Measurements from ENCODE around the gene ARID4B. TPM values are rescaled to one million over a fixed set of nuclear protein-coding genes. Genes with fewer than 3 reads are reported as not detected.
"Not testable (repeated sequence)": the region's sequence is repeated elsewhere in the genome, so short reads cannot be mapped to it uniquely, and the experiment has no call there.

Gene ARID4B
- total and polyA plus RNA-seq, 5 donors from 2014 or later = 52.6 to 192 (median 58.6) TPM

DNA sequence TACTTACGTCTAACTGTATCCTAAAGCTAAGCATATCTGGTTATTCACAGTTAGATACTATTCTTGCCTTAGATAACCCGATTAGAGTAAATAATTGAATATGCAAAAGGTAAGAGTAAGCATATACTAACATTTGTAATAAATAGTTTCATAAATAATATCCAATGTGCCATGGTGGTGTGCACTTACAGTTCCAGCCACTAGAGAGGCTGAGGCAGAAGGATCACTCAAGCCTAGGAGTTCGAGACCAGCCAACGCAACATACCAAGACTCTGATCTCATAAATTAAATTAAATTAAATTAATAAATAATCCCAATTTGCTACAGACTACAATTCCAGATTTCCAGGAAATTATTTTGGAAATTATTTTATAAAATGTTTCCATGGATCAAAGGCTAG is 12.2 kb downstream of the ARID4B start:
- peaks cover 74% of the 10 kb centered on the region for H3K4me1 ChIP-seq (ENCODE audit: control insufficient read depth, insufficient read depth, low read length, poor library complexity, severe bottlenecking)
- Mint-ChIP-seq H3K36me3 (peaks cover 17% of the 10 kb centered on the region), H3K4me1 (peaks cover 54 to 85% (median 67%) of the 10 kb centered on the region in 4 donors), H3K9me3 (no peaks in the 10 kb centered on the region), H3K27ac (no peak overlapping the region), H3K4me3 (peak overlapping the region in 3 of 4 donors; percentile 25 to 30 (median 26)), H3K27me3 (no peaks in the 10 kb centered on the region)
- no peak overlapping the region for H3K27ac ChIP-seq (ENCODE audit: insufficient read depth, low read length, poor library complexity, severe bottlenecking)
- no peaks in the 10 kb centered on the region for H3K27me3 ChIP-seq (ENCODE audit: control insufficient read depth, insufficient read depth, low read length)
- no peak for ATAC-seq (ENCODE audit: low read depth in 2 of 2)
- peaks cover 28% of the 10 kb centered on the region for H3K36me3 ChIP-seq (ENCODE audit: control insufficient read depth, insufficient read depth, low read length)
- DNase-seq = peak in 1 of 3 donors; percentile 34
- peak overlapping the region; percentile 37 for H3K4me3 ChIP-seq (ENCODE audit: low read depth, low read length)
- no peaks in the 10 kb centered on the region for H3K9me3 ChIP-seq (ENCODE audit: control insufficient read depth in 2 of 2, low read length in 2 of 2)

- Histone ChIP-seq H3K4me3 (ENCODE audit: low read depth, low read length) (peak overlapping the region; percentile 74), H3K36me3 (ENCODE audit: control insufficient read depth, insufficient read depth, low read length) (peaks cover 27% of the 10 kb centered on the region), H3K9me3 (ENCODE audit: control insufficient read depth in 2 of 2, low read length in 2 of 2) (no peaks in the 10 kb centered on the region), H3K27me3 (ENCODE audit: control insufficient read depth, insufficient read depth, low read length) (no peaks in the 10 kb centered on the region), H3K4me1 (ENCODE audit: control insufficient read depth, insufficient read depth, low read length, poor library complexity, severe bottlenecking) (peaks cover 74% of the 10 kb centered on the region), H3K27ac (ENCODE audit: insufficient read depth, low read length, poor library complexity, severe bottlenecking) (no peak overlapping the region)
- peak overlapping the region in 1 of 3 donors; percentile 43 for H3K27ac Mint-ChIP-seq
- H3K36me3 Mint-ChIP-seq = peaks cover 12% of the 10 kb centered on the region
- no peaks in the 10 kb centered on the region for H3K9me3 Mint-ChIP-seq
- H3K4me3 Mint-ChIP-seq = peak overlapping the region in 3 of 4 donors; percentile 25 to 36 (median 26)
- H3K4me1 Mint-ChIP-seq = peaks cover 52 to 85% (median 66%) of the 10 kb centered on the region in 4 donors
- DNase-seq (no peak), ATAC-seq (ENCODE audit: low read depth in 2 of 2) (no peak)
- no peaks in the 10 kb centered on the region for H3K27me3 Mint-ChIP-seq
Measured at GRCh38 chr1:235315173-235315572, 12.8 kb downstream of the ARID4B start.

DNA sequence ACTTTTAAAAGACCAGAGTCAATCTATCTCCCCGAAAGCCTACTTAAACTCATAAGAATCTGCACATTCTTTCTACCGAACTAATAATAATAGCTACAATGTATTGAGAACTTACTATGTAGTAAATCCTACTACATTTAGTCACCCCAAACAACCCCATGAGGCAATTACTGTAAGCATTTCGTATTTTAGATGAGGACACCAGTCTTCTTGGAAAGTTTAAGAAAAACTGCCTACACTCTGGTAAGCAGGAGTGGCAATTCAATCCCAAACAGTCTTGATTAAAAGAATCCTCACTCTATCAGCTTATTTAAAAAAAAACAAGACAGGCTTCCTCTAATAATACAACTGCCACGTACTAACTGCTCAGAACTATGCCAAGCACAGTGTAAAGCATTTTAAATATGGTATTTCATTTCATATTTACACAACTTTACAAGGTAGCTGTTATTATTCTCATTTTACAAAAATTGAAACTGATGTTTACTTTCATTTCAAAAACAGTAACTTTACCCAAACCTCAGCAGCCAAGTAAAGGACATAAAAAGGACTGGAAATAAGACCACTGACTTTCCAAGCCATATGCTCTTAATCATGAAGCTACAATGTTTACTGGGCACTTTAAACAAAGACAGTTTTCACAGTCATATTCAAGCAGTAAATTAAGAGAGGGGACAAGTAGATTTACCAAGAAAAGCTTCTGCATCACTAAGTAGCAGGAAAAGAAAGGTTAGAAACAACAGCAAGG is 13.9 kb downstream of the ARID4B start:
- Mint-ChIP-seq H3K4me3 (peak overlapping the region; percentile 28 to 79 (median 64)), H3K27me3 (no peaks in the 10 kb centered on the region), H3K36me3 (peaks cover 11% of the 10 kb centered on the region), H3K4me1 (peaks cover 48 to 76% (median 62%) of the 10 kb centered on the region in 4 donors), H3K27ac (peak overlapping the region in 2 of 3 donors; percentile 43 to 74), H3K9me3 (no peaks in the 10 kb centered on the region)
- ATAC-seq (ENCODE audit: low read depth in 2 of 2) = no peak
- Histone ChIP-seq H3K27me3 (ENCODE audit: control insufficient read depth, insufficient read depth, low read length) (no peaks in the 10 kb centered on the region), H3K27ac (ENCODE audit: insufficient read depth, low read length, poor library complexity, severe bottlenecking) (no peak overlapping the region), H3K4me1 (ENCODE audit: control insufficient read depth, insufficient read depth, low read length, poor library complexity, severe bottlenecking) (peaks cover 68% of the 10 kb centered on the region), H3K4me3 (ENCODE audit: low read depth, low read length) (peak overlapping the region; percentile 74), H3K36me3 (ENCODE audit: control insufficient read depth, insufficient read depth, low read length) (peaks cover 20% of the 10 kb centered on the region), H3K9me3 (ENCODE audit: control insufficient read depth in 2 of 2, low read length in 2 of 2) (no peaks in the 10 kb centered on the region)
- DNase-seq = peak in 1 of 3 donors; percentile 30

GRCh38 chr1:235313262-235313661 is 14.7 kb downstream of the ARID4B start:
- Histone ChIP-seq H3K4me1 (ENCODE audit: control insufficient read depth, insufficient read depth, low read length, poor library complexity, severe bottlenecking) (peaks cover 60% of the 10 kb centered on the region), H3K9me3 (ENCODE audit: control insufficient read depth in 2 of 2, low read length in 2 of 2) (no peaks in the 10 kb centered on the region), H3K27ac (ENCODE audit: insufficient read depth, low read length, poor library complexity, severe bottlenecking) (peak overlapping the region; percentile 35), H3K4me3 (ENCODE audit: low read depth, low read length) (peak overlapping the region; percentile 74), H3K36me3 (ENCODE audit: control insufficient read depth, insufficient read depth, low read length) (peaks cover 12% of the 10 kb centered on the region), H3K27me3 (ENCODE audit: control insufficient read depth, insufficient read depth, low read length) (no peaks in the 10 kb centered on the region)
- H3K4me1 Mint-ChIP-seq = peaks cover 40 to 70% (median 56%) of the 10 kb centered on the region in 4 donors
- DNase-seq (peak in 1 of 3 donors; percentile 32), ATAC-seq (ENCODE audit: low read depth in 2 of 2) (peak in 1 of 2 donors; percentile 56)
- H3K4me3 Mint-ChIP-seq = peak overlapping the region; percentile 59 to 84 (median 74)
- H3K27me3 Mint-ChIP-seq = no peaks in the 10 kb centered on the region
- H3K9me3 Mint-ChIP-seq = no peaks in the 10 kb centered on the region
- H3K36me3 Mint-ChIP-seq = peaks cover 4% of the 10 kb centered on the region
- peak overlapping the region; percentile 11 to 74 (median 68) for H3K27ac Mint-ChIP-seq

DNA sequence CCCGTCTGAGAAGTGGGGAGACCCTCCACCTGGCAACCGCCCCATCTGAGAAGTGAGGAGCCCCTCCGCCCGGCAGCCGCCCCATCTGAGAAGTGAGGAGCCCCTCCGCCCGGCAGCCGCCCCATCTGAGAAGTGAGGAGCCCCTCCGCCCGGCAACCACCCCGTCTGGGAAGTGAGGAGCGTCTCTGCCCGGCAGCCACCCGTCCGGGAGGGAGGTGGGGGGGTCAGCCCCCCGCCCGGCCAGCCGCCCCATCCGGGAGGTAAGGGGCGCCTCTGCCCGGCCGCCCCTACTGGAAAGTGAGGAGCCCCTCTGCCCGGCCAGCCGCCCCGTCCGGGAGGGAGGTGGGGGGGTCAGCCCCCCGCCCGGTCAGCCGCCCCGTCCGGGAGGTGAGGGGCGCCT is 18.8 kb downstream of the ARID4B start:
- H3K27me3 ChIP-seq (ENCODE audit: control insufficient read depth, insufficient read depth, low read length); H3K36me3 Mint-ChIP-seq; H3K27me3 Mint-ChIP-seq; H3K27ac ChIP-seq (ENCODE audit: insufficient read depth, low read length, poor library complexity, severe bottlenecking); DNase-seq; H3K4me3 ChIP-seq (ENCODE audit: low read depth, low read length); ATAC-seq (ENCODE audit: low read depth in 2 of 2); H3K27ac Mint-ChIP-seq; H3K9me3 Mint-ChIP-seq; H3K4me3 Mint-ChIP-seq; H3K9me3 ChIP-seq (ENCODE audit: control insufficient read depth in 2 of 2, low read length in 2 of 2): not testable (repeated sequence)
- H3K4me1 Mint-ChIP-seq = peaks cover 43 to 79% (median 62%) of the 10 kb centered on the region in 4 donors
- H3K4me1 ChIP-seq (ENCODE audit: control insufficient read depth, insufficient read depth, low read length, poor library complexity, severe bottlenecking) = peaks cover 66% of the 10 kb centered on the region
- peaks cover 11% of the 10 kb centered on the region for H3K36me3 ChIP-seq (ENCODE audit: control insufficient read depth, insufficient read depth, low read length)

DNA sequence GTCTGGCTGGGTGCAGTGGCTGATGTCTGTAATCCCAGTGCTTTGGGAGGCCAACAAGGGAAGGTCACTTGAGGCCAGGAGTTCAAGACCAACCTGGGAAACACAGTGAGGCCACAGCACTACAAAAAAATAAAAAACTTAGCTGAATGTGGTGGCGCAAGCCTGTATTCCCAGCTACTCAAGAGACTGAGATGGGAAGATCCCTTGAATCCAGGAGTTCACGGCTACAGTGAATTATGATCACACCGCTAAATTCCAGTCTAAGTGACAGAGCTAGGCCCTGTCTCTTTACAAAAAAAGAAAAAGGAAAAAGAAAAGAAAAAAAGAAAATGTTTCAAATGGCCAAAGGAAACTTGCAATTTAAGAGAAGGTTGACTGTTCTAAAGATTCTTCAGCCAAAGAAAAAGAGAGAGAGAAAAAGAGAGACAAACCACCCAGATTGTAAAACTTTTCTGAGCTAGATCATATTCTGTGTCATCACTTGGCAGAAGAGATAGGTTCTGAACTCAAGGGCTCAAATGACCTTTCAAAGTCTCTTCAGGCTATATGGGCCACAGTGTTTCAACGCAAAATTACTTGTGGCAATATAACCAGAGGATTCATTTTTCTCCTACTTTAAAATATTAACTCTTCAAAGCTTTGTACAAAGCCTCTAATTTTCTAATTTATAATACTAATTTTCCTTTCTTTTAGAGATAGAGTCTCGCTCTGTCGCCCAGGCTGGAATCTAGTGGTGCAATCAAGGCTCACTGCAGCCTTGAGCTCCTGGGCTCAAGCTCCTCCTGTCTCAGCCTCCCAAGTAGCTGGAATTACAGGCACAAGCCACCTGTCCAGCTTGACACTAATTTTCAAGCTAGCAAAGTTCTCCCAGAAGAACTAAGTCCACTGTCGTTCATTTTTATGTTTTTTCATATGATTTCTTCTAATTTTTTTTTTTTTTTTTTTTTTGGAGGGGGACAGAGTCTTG is 20.5 kb downstream of the ARID4B start:
- peak overlapping the region in 3 of 4 donors; percentile 15 to 73 (median 33) for H3K4me3 Mint-ChIP-seq
- H3K9me3 Mint-ChIP-seq = no peaks in the 10 kb centered on the region
- peaks cover 63% of the 10 kb centered on the region for H3K4me1 ChIP-seq (ENCODE audit: control insufficient read depth, insufficient read depth, low read length, poor library complexity, severe bottlenecking)
- H3K27ac Mint-ChIP-seq = peak overlapping the region; percentile 2 to 67 (median 63)
- no peak for ATAC-seq (ENCODE audit: low read depth in 2 of 2)
- H3K36me3 ChIP-seq (ENCODE audit: control insufficient read depth, insufficient read depth, low read length) = peaks cover 11% of the 10 kb centered on the region
- peak overlapping the region; percentile 93 for H3K27ac ChIP-seq (ENCODE audit: insufficient read depth, low read length, poor library complexity, severe bottlenecking)
- H3K4me1 Mint-ChIP-seq = peaks cover 38 to 79% (median 57%) of the 10 kb centered on the region in 4 donors
- no peaks in the 10 kb centered on the region for H3K9me3 ChIP-seq (ENCODE audit: control insufficient read depth in 2 of 2, low read length in 2 of 2)
- no peaks in the 10 kb centered on the region for H3K27me3 Mint-ChIP-seq
- no peak overlapping the region for H3K4me3 ChIP-seq (ENCODE audit: low read depth, low read length)
- no peak for DNase-seq
- H3K36me3 Mint-ChIP-seq = peaks cover 5% of the 10 kb centered on the region
- H3K27me3 ChIP-seq (ENCODE audit: control insufficient read depth, insufficient read depth, low read length) = no peaks in the 10 kb centered on the region

DNA sequence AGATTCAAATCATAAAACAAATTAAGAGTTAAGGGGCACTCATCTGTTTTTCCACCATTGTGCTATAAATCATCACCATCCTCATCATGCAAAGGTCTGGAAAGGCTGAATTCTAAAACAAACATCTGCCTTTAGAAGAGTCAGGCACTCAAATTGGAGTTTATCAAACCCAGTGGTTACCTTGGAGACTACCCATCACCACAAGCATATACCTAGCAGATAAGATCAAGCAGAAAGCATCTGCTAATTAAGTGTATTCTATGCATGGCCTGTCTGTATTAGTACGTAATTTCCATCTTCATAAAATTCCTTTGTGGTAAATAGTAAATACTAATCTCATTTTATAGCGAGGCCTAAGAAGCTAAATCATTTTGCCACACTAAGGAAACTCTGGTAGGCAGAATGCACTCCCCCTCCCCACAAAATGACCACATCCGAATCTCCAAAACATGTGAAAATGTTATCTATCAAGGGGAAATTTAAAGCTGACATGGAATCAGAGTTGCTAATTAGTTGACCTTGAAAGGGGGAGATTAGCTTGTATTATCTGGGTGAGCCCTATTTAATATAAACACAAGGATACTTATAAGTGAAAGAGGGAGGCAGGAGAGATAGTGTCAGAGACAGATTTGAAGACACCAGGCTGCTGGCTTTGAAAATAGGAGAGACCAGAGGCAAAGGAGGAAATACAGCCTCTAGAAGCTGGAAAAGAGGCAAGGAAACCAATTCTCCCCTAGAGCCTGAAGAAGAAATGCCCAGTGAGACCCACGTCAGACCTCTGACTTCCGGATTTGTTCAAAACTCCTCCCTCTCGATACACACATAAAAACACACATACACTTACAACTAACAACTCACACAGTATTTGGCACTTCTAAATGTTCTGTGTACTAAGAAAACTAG is 23.2 kb downstream of the ARID4B start:
- peak; percentile 75 to 81 for ATAC-seq (ENCODE audit: low read depth in 2 of 2)
- Histone ChIP-seq H3K27ac (ENCODE audit: insufficient read depth, low read length, poor library complexity, severe bottlenecking) (peak overlapping the region; percentile 93), H3K4me3 (ENCODE audit: low read depth, low read length) (peak overlapping the region; percentile 75), H3K4me1 (ENCODE audit: control insufficient read depth, insufficient read depth, low read length, poor library complexity, severe bottlenecking) (peaks cover 65% of the 10 kb centered on the region), H3K27me3 (ENCODE audit: control insufficient read depth, insufficient read depth, low read length) (no peaks in the 10 kb centered on the region), H3K9me3 (ENCODE audit: control insufficient read depth in 2 of 2, low read length in 2 of 2) (no peaks in the 10 kb centered on the region), H3K36me3 (ENCODE audit: control insufficient read depth, insufficient read depth, low read length) (no peaks in the 10 kb centered on the region)
- Mint-ChIP-seq H3K4me3 (peak overlapping the region; percentile 44 to 79 (median 72)), H3K9me3 (no peaks in the 10 kb centered on the region), H3K27ac (peak overlapping the region; percentile 91 to 97 (median 93)), H3K27me3 (no peaks in the 10 kb centered on the region), H3K4me1 (peaks cover 24 to 78% (median 44%) of the 10 kb centered on the region in 4 donors), H3K36me3 (peaks cover 5% of the 10 kb centered on the region)
- DNase-seq = peak; percentile 31 to 68 (median 49)
